Measurements from ENCODE around the gene PIWIL4.

The PIWIL4 gene

GRCh38 chr11:94583213-94583865 lies 16.2 kb downstream of the PIWIL4 start:
- Histone ChIP-seq H3K9me3 (no peaks in the 10 kb centered on the region), H3K27me3 (no peaks in the 10 kb centered on the region), H3K4me1 (peaks cover 7% of the 10 kb centered on the region), H3K36me3 (no peaks in the 10 kb centered on the region), H3K4me3 (no peak overlapping the region), H3K27ac (no peak overlapping the region), H3K4me2 (no peak overlapping the region), H4K20me1 (no peaks in the 10 kb centered on the region), H3K9ac (no peak overlapping the region)
- TF ChIP-seq Cebpa-rat (IDR thresholded peaks at IDR 0.05) = no peak

- H3K4me3 ChIP-seq = no peak overlapping the region
- no peaks in the 10 kb centered on the region for H4K20me1 ChIP-seq
- H3K9ac ChIP-seq = no peak overlapping the region
- no peak overlapping the region for H3K4me2 ChIP-seq
- no peaks in the 10 kb centered on the region for H3K27me3 ChIP-seq
- H3K27ac ChIP-seq = no peak overlapping the region
- no peak for TF ChIP-seq Cebpa-rat (IDR thresholded peaks at IDR 0.05)
- H3K36me3 ChIP-seq = no peaks in the 10 kb centered on the region
- no peaks in the 10 kb centered on the region for H3K9me3 ChIP-seq
- peaks cover under 1% of the 10 kb centered on the region; the same call in 1 of the 2 replicates for H3K4me1 ChIP-seq
Observed at GRCh38 chr11:94583866-94584500, 16.8 kb downstream of the PIWIL4 start.

- TF ChIP-seq Cebpa-rat (IDR thresholded peaks at IDR 0.05) = no peak
- Histone ChIP-seq H3K36me3 (no peaks in the 10 kb centered on the region), H3K9ac (no peak overlapping the region), H4K20me1 (no peaks in the 10 kb centered on the region), H3K4me1 (peaks cover 7% of the 10 kb centered on the region), H3K9me3 (no peaks in the 10 kb centered on the region), H3K27me3 (no peaks in the 10 kb centered on the region), H3K4me2 (no peak overlapping the region), H3K4me3 (no peak overlapping the region), H3K27ac (no peak overlapping the region)
Observed at GRCh38 chr11:94584978-94585377, 17.8 kb downstream of the PIWIL4 start.

GRCh38 chr11:94585399-94585798 lies 18.2 kb downstream of the PIWIL4 start:
- H3K9ac ChIP-seq = no peak overlapping the region
- H3K4me2 ChIP-seq = no peak overlapping the region
- no peak overlapping the region for H3K4me3 ChIP-seq
- no peaks in the 10 kb centered on the region for H3K9me3 ChIP-seq
- no peaks in the 10 kb centered on the region for H3K36me3 ChIP-seq
- peaks cover 11% of the 10 kb centered on the region for H3K4me1 ChIP-seq
- no peaks in the 10 kb centered on the region for H3K27me3 ChIP-seq
- TF ChIP-seq Cebpa-rat (IDR thresholded peaks at IDR 0.05) = no peak
- no peaks in the 10 kb centered on the region for H4K20me1 ChIP-seq
- no peak overlapping the region for H3K27ac ChIP-seq

- H3K4me1 ChIP-seq = peaks cover 16% of the 10 kb centered on the region
- H3K27ac ChIP-seq = no peak overlapping the region
- H3K27me3 ChIP-seq = no peaks in the 10 kb centered on the region
- no peak overlapping the region for H3K9ac ChIP-seq
- no peak for TF ChIP-seq Cebpa-rat (IDR thresholded peaks at IDR 0.05)
- H3K9me3 ChIP-seq = no peaks in the 10 kb centered on the region
- H3K4me2 ChIP-seq = no peak overlapping the region
- H3K36me3 ChIP-seq = no peaks in the 10 kb centered on the region
- H4K20me1 ChIP-seq = no peaks in the 10 kb centered on the region
- no peak overlapping the region for H3K4me3 ChIP-seq
Observed at GRCh38 chr11:94586546-94586945, 19.4 kb downstream of the PIWIL4 start.

- Histone ChIP-seq H3K4me1 (peaks cover 16% of the 10 kb centered on the region), H3K9ac (no peak overlapping the region), H3K27me3 (no peaks in the 10 kb centered on the region), H4K20me1 (no peaks in the 10 kb centered on the region), H3K4me2 (no peak overlapping the region), H3K9me3 (no peaks in the 10 kb centered on the region), H3K27ac (no peak overlapping the region), H3K4me3 (no peak overlapping the region), H3K36me3 (no peaks in the 10 kb centered on the region)
- no peak for TF ChIP-seq Cebpa-rat (IDR thresholded peaks at IDR 0.05)
Observed at GRCh38 chr11:94586978-94587377, 19.8 kb downstream of the PIWIL4 start.

- no peak for TF ChIP-seq Cebpa-rat (IDR thresholded peaks at IDR 0.05)
- peaks cover 16% of the 10 kb centered on the region for H3K4me1 ChIP-seq
- no peak overlapping the region for H3K4me2 ChIP-seq
Observed at GRCh38 chr11:94588366-94588942, 21.3 kb downstream of the PIWIL4 start.

GRCh38 chr11:94590352-94591041 lies 23.3 kb downstream of the PIWIL4 start:
- peaks cover 26% of the 10 kb centered on the region for H3K4me1 ChIP-seq
- no peak overlapping the region for H3K4me3 ChIP-seq
- H3K9ac ChIP-seq = no peak overlapping the region
- no peaks in the 10 kb centered on the region for H3K9me3 ChIP-seq
- H3K36me3 ChIP-seq = no peaks in the 10 kb centered on the region
- no peak overlapping the region for H3K27ac ChIP-seq
- peak overlapping the region; percentile 57 for H3K4me2 ChIP-seq
- TF ChIP-seq Cebpa-rat (IDR thresholded peaks at IDR 0.05) = no peak
- no peaks in the 10 kb centered on the region for H4K20me1 ChIP-seq
- no peaks in the 10 kb centered on the region for H3K27me3 ChIP-seq

More at GRCh38 chr11:94588366-94588942, 21.3 kb downstream of the PIWIL4 start:
- no peak overlapping the region for H3K9ac ChIP-seq
- H4K20me1 ChIP-seq = no peaks in the 10 kb centered on the region
- H3K9me3 ChIP-seq = no peaks in the 10 kb centered on the region
- no peak overlapping the region for H3K4me3 ChIP-seq
- no peaks in the 10 kb centered on the region for H3K27me3 ChIP-seq
- no peaks in the 10 kb centered on the region for H3K36me3 ChIP-seq
- no peak overlapping the region for H3K27ac ChIP-seq

- Histone ChIP-seq H4K20me1 (no peaks in the 10 kb centered on the region), H3K36me3 (no peaks in the 10 kb centered on the region), H3K9me3 (no peaks in the 10 kb centered on the region), H3K4me2 (no peak overlapping the region), H3K4me3 (no peak overlapping the region), H3K27ac (no peak overlapping the region), H3K4me1 (peaks cover 26% of the 10 kb centered on the region), H3K27me3 (no peaks in the 10 kb centered on the region), H3K9ac (no peak overlapping the region)
- no peak for TF ChIP-seq Cebpa-rat (IDR thresholded peaks at IDR 0.05)
Observed at GRCh38 chr11:94593030-94593429, 25.9 kb downstream of the PIWIL4 start.

GRCh38 chr11:94595076-94595475 lies 27.9 kb downstream of the PIWIL4 start:
- no peak for TF ChIP-seq Cebpa-rat (IDR thresholded peaks at IDR 0.05)
- Histone ChIP-seq H3K4me2 (peak overlapping the region; percentile 24; the same call in 1 of the 2 replicates), H3K27ac (no peak overlapping the region), H3K4me3 (no peak overlapping the region), H3K4me1 (peaks cover 18% of the 10 kb centered on the region), H3K9me3 (peaks cover 4% of the 10 kb centered on the region), H4K20me1 (no peaks in the 10 kb centered on the region), H3K36me3 (no peaks in the 10 kb centered on the region; the same call in 1 of the 2 replicates), H3K9ac (no peak overlapping the region), H3K27me3 (no peaks in the 10 kb centered on the region)
